Activated CD8-positive, alpha-beta memory T cell treated with anti-CD3 and anti-CD28 coated beads, Interleukin-2, amount 50 U/mL, for 1 hour (primary cell): Measurements from ENCODE around the gene TH.

Source experiments
- DNase-seq: peaks from one replicate; pipeline ENCODE4 v3.0.0-alpha.2; 2020; ENCODE audit errors: extremely low read depth

The TH gene

GRCh38 chr11:2159536-2160413 lies 11.8 kb downstream of the TH start:
- DNase-seq, result no peak

- DNase-seq, result no peak
Observed at GRCh38 chr11:2158966-2159365, 12.6 kb downstream of the TH start.

GRCh38 chr11:2158296-2158737 lies 13.3 kb downstream of the TH start:
- no peak for DNase-seq

GRCh38 chr11:2157294-2158040 lies 14.1 kb downstream of the TH start:
- no peak for DNase-seq

GRCh38 chr11:2156416-2157182 lies 15.0 kb downstream of the TH start:
- no peak for DNase-seq

GRCh38 chr11:2155511-2155910 lies 16.1 kb downstream of the TH start:
- no peak for DNase-seq

- no peak for DNase-seq
Observed at GRCh38 chr11:2154889-2155288, 16.7 kb downstream of the TH start.

GRCh38 chr11:2154195-2154585 lies 17.4 kb downstream of the TH start:
- no peak for DNase-seq

- no peak for DNase-seq
Observed at GRCh38 chr11:2153581-2154194, 17.9 kb downstream of the TH start.

GRCh38 chr11:2151500-2152257 lies 19.9 kb downstream of the TH start:
- peak; percentile 51 for DNase-seq

- DNase-seq, result no peak
Observed at GRCh38 chr11:2149864-2150847, 21.5 kb downstream of the TH start.

- no peak for DNase-seq
Observed at GRCh38 chr11:2149460-2149859, 22.2 kb downstream of the TH start.

- DNase-seq, result no peak
Observed at GRCh38 chr11:2148595-2148994, 23.0 kb downstream of the TH start.

GRCh38 chr11:2147391-2147790 lies 24.2 kb downstream of the TH start:
- no peak for DNase-seq

- no peak for DNase-seq
Observed at GRCh38 chr11:2146051-2146450, 25.6 kb downstream of the TH start.

GRCh38 chr11:2144544-2145248 lies 26.9 kb downstream of the TH start:
- no peak for DNase-seq

GRCh38 chr11:2143799-2144543 lies 27.6 kb downstream of the TH start:
- no peak for DNase-seq

- no peak for DNase-seq
Observed at GRCh38 chr11:2143477-2143798, 28.2 kb downstream of the TH start.

GRCh38 chr11:2142762-2143202 lies 28.8 kb downstream of the TH start:
- no peak for DNase-seq
